SU-DHL-6 (cell line): ENCODE data around the gene VARS2.

ENCODE experiments used
- EZH2phosphoT487 ChIP-seq: fragments of 200-600 bp; sonication (generic), shearing (Covaris generic); conservative IDR thresholded peaks from 2 replicates; pipeline ENCODE4 v1.6.1; 2018; ENCODE audit warnings: mild to moderate bottlenecking, antibody characterized with exemption, low read length, moderate library complexity, mixed read lengths
- TF ChIP-seq, protein P1 (sequence below): fragments of 200-600 bp; sonication (generic); IDR thresholded peaks from one replicate; pipeline ENCODE4 v1.5.1; 2017; ENCODE audit warnings: antibody characterized with exemption, mild to moderate bottlenecking, low read length, moderate library complexity; ENCODE audit not compliant: insufficient read depth, poor library complexity, severe bottlenecking

DNA sequence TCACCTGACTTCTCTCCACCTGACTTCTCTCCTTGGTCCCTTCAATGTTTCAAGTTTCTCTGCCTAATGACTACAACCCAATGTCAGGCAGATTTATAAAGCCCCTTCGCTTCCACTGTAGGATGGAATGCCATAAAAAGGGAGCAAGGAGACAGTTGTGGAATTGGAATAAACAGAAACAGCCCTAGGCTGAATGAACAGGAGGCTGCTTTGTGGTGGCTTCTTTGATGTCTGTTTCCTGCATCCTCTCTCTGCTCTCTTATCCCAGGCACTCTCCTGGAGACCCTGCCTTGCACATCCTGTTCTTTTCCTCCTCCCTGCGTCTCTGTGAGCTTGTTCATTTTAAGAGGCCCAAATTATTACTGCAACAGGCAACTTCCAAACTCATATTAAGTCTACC lies 43.7 kb downstream of the VARS2 start:
- TF ChIP-seq, protein P1, sequence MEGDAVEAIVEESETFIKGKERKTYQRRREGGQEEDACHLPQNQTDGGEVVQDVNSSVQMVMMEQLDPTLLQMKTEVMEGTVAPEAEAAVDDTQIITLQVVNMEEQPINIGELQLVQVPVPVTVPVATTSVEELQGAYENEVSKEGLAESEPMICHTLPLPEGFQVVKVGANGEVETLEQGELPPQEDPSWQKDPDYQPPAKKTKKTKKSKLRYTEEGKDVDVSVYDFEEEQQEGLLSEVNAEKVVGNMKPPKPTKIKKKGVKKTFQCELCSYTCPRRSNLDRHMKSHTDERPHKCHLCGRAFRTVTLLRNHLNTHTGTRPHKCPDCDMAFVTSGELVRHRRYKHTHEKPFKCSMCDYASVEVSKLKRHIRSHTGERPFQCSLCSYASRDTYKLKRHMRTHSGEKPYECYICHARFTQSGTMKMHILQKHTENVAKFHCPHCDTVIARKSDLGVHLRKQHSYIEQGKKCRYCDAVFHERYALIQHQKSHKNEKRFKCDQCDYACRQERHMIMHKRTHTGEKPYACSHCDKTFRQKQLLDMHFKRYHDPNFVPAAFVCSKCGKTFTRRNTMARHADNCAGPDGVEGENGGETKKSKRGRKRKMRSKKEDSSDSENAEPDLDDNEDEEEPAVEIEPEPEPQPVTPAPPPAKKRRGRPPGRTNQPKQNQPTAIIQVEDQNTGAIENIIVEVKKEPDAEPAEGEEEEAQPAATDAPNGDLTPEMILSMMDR = no peak
- no peak for TF ChIP-seq EZH2phosphoT487
